Measurements from ENCODE around the gene GSAP.

DNA sequence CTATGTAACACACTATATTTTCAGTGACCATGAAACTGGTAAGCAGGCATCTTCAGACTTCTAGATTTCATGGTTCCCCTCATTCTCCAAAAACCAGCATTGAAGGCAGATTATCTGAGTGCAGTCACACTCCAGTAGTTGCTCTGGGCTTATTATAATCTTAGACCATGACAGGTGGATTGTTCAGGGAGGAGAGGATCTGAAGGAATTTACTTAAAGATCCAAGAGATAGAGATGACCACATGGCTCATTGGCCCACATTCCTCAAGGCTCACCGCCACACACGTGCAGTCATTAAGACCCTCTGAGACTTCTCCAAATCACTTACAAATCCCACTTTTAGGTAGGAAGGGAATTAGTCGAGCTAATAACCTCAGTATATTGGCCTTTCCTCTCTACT, 55.2 kb downstream of the GSAP start:
- no peak for TF ChIP-seq CTCF (conservative IDR thresholded peaks at IDR 0.05; ENCODE audit: low read length)
- TF ChIP-seq EZH2phosphoT487 (IDR thresholded peaks at IDR 0.05; ENCODE audit: borderline replicate concordance, low read depth, low read length) = no peak

Data from OCI-LY7 (cell line).